Measurements from ENCODE around the gene MPV17L2. TPM values are rescaled to one million over a fixed set of nuclear protein-coding genes. Genes with fewer than 3 reads are reported as not detected.

Gene MPV17L2
- polyA plus RNA-seq, 1 donor from 2014 or later = 17.7 TPM

DNA sequence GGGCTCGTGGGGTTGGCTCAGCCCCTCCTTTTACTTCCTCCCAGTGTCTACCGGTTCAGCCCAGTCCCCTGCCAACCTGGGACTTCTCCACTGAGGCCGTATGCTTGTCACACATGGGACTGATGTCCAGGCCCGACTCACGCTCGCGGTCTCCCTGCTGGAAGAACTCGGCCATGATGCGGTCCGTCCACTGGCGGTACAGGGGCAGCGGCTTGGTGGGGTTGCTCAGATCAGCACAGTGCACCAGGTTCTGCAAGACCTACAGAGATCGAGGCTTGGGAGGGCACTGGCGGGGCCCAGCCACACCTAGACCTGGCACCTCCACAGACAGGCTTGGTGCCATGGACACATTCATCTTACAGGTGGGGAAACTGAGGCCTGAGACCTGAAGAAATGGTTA lies 18.7 kb downstream of the MPV17L2 start:
- Histone ChIP-seq H3K27ac (ENCODE audit: low read length) (no peak overlapping the region), H3K4me3 (ENCODE audit: low read length) (no peak overlapping the region), H3K9ac (ENCODE audit: low read length) (no peak overlapping the region), H3K36me3 (ENCODE audit: insufficient read depth, low read length) (no peaks in the 10 kb centered on the region), H4K20me1 (ENCODE audit: insufficient read depth) (no peaks in the 10 kb centered on the region), H3K9me2 (ENCODE audit: insufficient read depth, low read length) (no peaks in the 10 kb centered on the region), H3K27me3 (ENCODE audit: insufficient read depth, low read depth, low read length) (no peaks in the 10 kb centered on the region), H3K4me2 (ENCODE audit: low read length) (no peak overlapping the region), H2AFZ (ENCODE audit: low read depth, low read length) (no peak overlapping the region), H3K79me2 (replicated peaks; ENCODE audit: insufficient read depth, low read length) (no peaks in the 10 kb centered on the region), H3F3A (ENCODE audit: insufficient read depth, low read length, poor library complexity, severe bottlenecking) (no peaks in the 10 kb centered on the region), H3K9me3 (ENCODE audit: low read length) (no peaks in the 10 kb centered on the region)
- TF ChIP-seq TAF1 (IDR thresholded peaks at IDR 0.05; ENCODE audit: low read depth) (no peak), REST (IDR thresholded peaks at IDR 0.05; ENCODE audit: borderline replicate concordance) (no peak), POLR2AphosphoS5 (IDR thresholded peaks at IDR 0.05) (no peak), EZH2 (IDR thresholded peaks at IDR 0.05; ENCODE audit: borderline replicate concordance, insufficient read depth, low read length, poor library complexity, severe bottlenecking) (no peak), MXI1 (conservative IDR thresholded peaks at IDR 0.05; ENCODE audit: poor library complexity, severe bottlenecking) (no peak), SMC3 (conservative IDR thresholded peaks at IDR 0.05; ENCODE audit: poor library complexity) (no peak), RAD21 (conservative IDR thresholded peaks at IDR 0.05) (no peak), CTCF (IDR thresholded peaks at IDR 0.05; ENCODE audit: poor library complexity, severe bottlenecking) (no peak), EP300 (conservative IDR thresholded peaks at IDR 0.05; ENCODE audit: poor library complexity, severe bottlenecking) (no peak)

DNA sequence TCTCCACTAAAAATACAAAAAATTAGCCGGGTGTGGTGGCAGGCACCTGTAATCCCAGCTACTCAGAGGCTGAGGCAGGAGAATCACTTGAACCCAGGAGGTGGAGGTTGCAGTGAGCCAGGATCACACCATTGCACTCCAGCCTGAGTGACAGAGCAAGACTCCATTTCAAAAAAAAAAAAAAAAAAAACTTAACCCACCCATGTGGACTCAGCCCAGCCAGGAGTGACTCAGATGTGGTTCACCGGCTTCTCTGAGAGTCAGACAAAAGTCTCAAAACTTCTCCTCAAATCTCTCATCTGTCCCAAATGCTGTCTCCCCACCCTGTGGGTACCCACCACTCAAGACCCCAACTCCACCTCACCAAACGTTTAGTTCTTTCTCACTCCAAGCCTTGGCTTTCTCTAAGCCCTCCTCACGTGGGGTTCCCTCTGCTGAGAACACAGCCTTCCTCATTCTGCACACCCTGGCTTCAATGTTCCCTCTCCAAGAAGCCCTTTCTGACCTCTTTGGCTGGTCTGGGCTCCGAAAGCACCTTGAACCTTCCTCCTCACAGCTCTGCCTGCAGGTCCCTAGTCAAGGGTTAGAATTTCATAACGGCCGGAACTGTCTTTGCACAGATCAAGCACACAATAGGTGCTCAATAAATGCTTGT lies 21.9 kb downstream of the MPV17L2 start:
- Histone ChIP-seq H3F3A (ENCODE audit: insufficient read depth, low read length, poor library complexity, severe bottlenecking) (no peaks in the 10 kb centered on the region), H4K20me1 (ENCODE audit: insufficient read depth) (no peaks in the 10 kb centered on the region), H3K9me2 (ENCODE audit: insufficient read depth, low read length) (no peaks in the 10 kb centered on the region), H2AFZ (ENCODE audit: low read depth, low read length) (no peak overlapping the region), H3K9ac (ENCODE audit: low read length) (no peak overlapping the region), H3K27ac (ENCODE audit: low read length) (no peak overlapping the region), H3K36me3 (ENCODE audit: insufficient read depth, low read length) (no peaks in the 10 kb centered on the region), H3K79me2 (replicated peaks; ENCODE audit: insufficient read depth, low read length) (no peaks in the 10 kb centered on the region), H3K4me3 (ENCODE audit: low read length) (no peak overlapping the region), H3K9me3 (ENCODE audit: low read length) (no peaks in the 10 kb centered on the region), H3K4me2 (ENCODE audit: low read length) (no peak overlapping the region), H3K27me3 (ENCODE audit: insufficient read depth, low read depth, low read length) (no peaks in the 10 kb centered on the region)
- no peak for TF ChIP-seq EZH2 (IDR thresholded peaks at IDR 0.05; ENCODE audit: borderline replicate concordance, insufficient read depth, low read length, poor library complexity, severe bottlenecking)
- TF ChIP-seq EP300 (conservative IDR thresholded peaks at IDR 0.05; ENCODE audit: poor library complexity, severe bottlenecking) = no peak
- no peak for TF ChIP-seq REST (IDR thresholded peaks at IDR 0.05; ENCODE audit: borderline replicate concordance)
- no peak for TF ChIP-seq MXI1 (conservative IDR thresholded peaks at IDR 0.05; ENCODE audit: poor library complexity, severe bottlenecking)
- TF ChIP-seq SMC3 (conservative IDR thresholded peaks at IDR 0.05; ENCODE audit: poor library complexity) = no peak
- TF ChIP-seq CTCF (IDR thresholded peaks at IDR 0.05; ENCODE audit: poor library complexity, severe bottlenecking) = no peak
- TF ChIP-seq POLR2AphosphoS5 (IDR thresholded peaks at IDR 0.05) = no peak
- no peak for TF ChIP-seq TAF1 (IDR thresholded peaks at IDR 0.05; ENCODE audit: low read depth)
- no peak for TF ChIP-seq RAD21 (conservative IDR thresholded peaks at IDR 0.05)
